H9 (cell line): ENCODE results near the gene VSTM2A. TPM values are rescaled to one million over a fixed set of nuclear protein-coding genes. Genes with fewer than 3 reads are reported as not detected.

Source experiments
- DNase-seq: peaks from one replicate; pipeline ENCODE4 v3.0.0-alpha.2; 2017
- H2AFZ ChIP-seq: one replicate; pipeline ENCODE4 v1.6.1; 2013; ENCODE audit warnings: mild to moderate bottlenecking, low read length, control low read depth, moderate library complexity
- H2AK5ac ChIP-seq: 2 replicates; pipeline ENCODE4 v1.6.1; 2013; ENCODE audit warnings: low read length, control low read depth, mixed read lengths; ENCODE audit not compliant: insufficient read length
- H2BK120ac ChIP-seq: one replicate; pipeline ENCODE4 v1.6.1; 2013; ENCODE audit warnings: low read depth, mild to moderate bottlenecking, low read length, control low read depth, inconsistent platforms; ENCODE audit not compliant: poor library complexity, severe bottlenecking
- H2BK12ac ChIP-seq: 2 replicates; pipeline ENCODE4 v1.6.1; 2013; ENCODE audit warnings: low read length, control low read depth, mixed read lengths, low read depth; ENCODE audit not compliant: insufficient read length
- H2BK15ac ChIP-seq: 2 replicates; pipeline ENCODE4 v1.6.1; 2013; ENCODE audit warnings: low read depth, low read length, control low read depth
- H2BK20ac ChIP-seq: one replicate; pipeline ENCODE4 v1.6.1; 2013; ENCODE audit warnings: low read depth, mild to moderate bottlenecking, low read length, control low read depth, inconsistent platforms; ENCODE audit not compliant: poor library complexity, severe bottlenecking
- H2BK5ac ChIP-seq: 2 replicates; pipeline ENCODE4 v1.6.1; 2013; ENCODE audit warnings: low read length, control low read depth, mixed read lengths; ENCODE audit not compliant: insufficient read length
- H3K14ac ChIP-seq: 2 replicates; pipeline ENCODE4 v1.6.1; 2013; ENCODE audit warnings: low read length, control low read depth; ENCODE audit not compliant: insufficient read depth
- H3K18ac ChIP-seq: 2 replicates; pipeline ENCODE4 v1.6.1; 2013; ENCODE audit warnings: low read depth, mild to moderate bottlenecking, mixed read lengths, low read length, control low read depth; ENCODE audit not compliant: insufficient read length
- H3K23ac ChIP-seq: 2 replicates; pipeline ENCODE4 v1.6.1; 2013; ENCODE audit warnings: low read length, control low read depth, mixed read lengths, low read depth; ENCODE audit not compliant: insufficient read length
- H3K23me2 ChIP-seq: 2 replicates; pipeline ENCODE4 v1.6.1; 2013; ENCODE audit warnings: low read depth, mild to moderate bottlenecking, mixed read lengths, low read length, control low read depth; ENCODE audit not compliant: insufficient read length, poor library complexity, severe bottlenecking
- H3K27ac ChIP-seq: 2 replicates; pipeline ENCODE4 v1.5.1; 2013; ENCODE audit warnings: low read length, control low read depth, mixed read lengths, low read depth; ENCODE audit not compliant: insufficient read length
- H3K27me3 ChIP-seq: 2 replicates; pipeline ENCODE4 v1.6.1; 2013; ENCODE audit warnings: low read length, control low read depth, inconsistent platforms; ENCODE audit not compliant: insufficient read depth
- H3K4ac ChIP-seq: 2 replicates; pipeline ENCODE4 v1.6.1; 2013; ENCODE audit warnings: low read depth, mild to moderate bottlenecking, control low read depth, inconsistent platforms, low read length, moderate library complexity
- H3K4me1 ChIP-seq: 2 replicates; pipeline ENCODE4 v1.6.1; 2013; ENCODE audit warnings: low read length, control low read depth, inconsistent platforms; ENCODE audit not compliant: insufficient read depth
- H3K4me2 ChIP-seq: 2 replicates; pipeline ENCODE4 v1.6.1; 2013; ENCODE audit warnings: low read length, control low read depth, mixed read lengths; ENCODE audit not compliant: insufficient read length, insufficient read depth
- H3K56ac ChIP-seq: 2 replicates; pipeline ENCODE4 v1.6.1; 2013; ENCODE audit warnings: low read depth, mild to moderate bottlenecking, mixed read lengths, low read length, control low read depth; ENCODE audit not compliant: insufficient read length
- H3K79me1 ChIP-seq: 2 replicates; pipeline ENCODE4 v1.6.1; 2013; ENCODE audit warnings: low read depth, mild to moderate bottlenecking, moderate library complexity, low read length, control low read depth, inconsistent platforms; ENCODE audit not compliant: insufficient read depth, poor library complexity, severe bottlenecking
- H3K79me2 ChIP-seq: 2 replicates; pipeline ENCODE4 v1.6.1; 2013; ENCODE audit warnings: low read length, control low read depth, inconsistent platforms; ENCODE audit not compliant: insufficient read depth
- H3K9ac ChIP-seq: 2 replicates; pipeline ENCODE4 v1.6.1; 2013; ENCODE audit warnings: low read length, control low read depth, mixed read lengths; ENCODE audit not compliant: insufficient read length; ENCODE audit errors: extremely low read depth
- H3K9me3 ChIP-seq: one replicate; pipeline ENCODE4 v1.6.1; 2013; ENCODE audit warnings: low read depth, low read length, inconsistent platforms; ENCODE audit not compliant: control insufficient read depth
- H3T11ph ChIP-seq: one replicate; pipeline ENCODE4 v1.6.1; 2013; ENCODE audit warnings: mild to moderate bottlenecking, low read length, control low read depth, inconsistent platforms
- H4K20me1 ChIP-seq: one replicate; pipeline ENCODE4 v1.6.1; 2013; ENCODE audit not compliant: control insufficient read depth, insufficient read length, insufficient read depth
- H4K5ac ChIP-seq: 2 replicates; pipeline ENCODE4 v1.6.1; 2013; ENCODE audit warnings: low read depth, mild to moderate bottlenecking, mixed read lengths, low read length, control low read depth; ENCODE audit not compliant: insufficient read length
- H4K8ac ChIP-seq: replicated peaks from 2 replicates; pipeline ENCODE4 v1.6.1; 2013; ENCODE audit warnings: low read length, control low read depth, mixed read lengths, low read depth; ENCODE audit not compliant: insufficient read length
- H4K91ac ChIP-seq: 2 replicates; pipeline ENCODE4 v1.6.1; 2013; ENCODE audit warnings: low read depth, mild to moderate bottlenecking, moderate library complexity, mixed read lengths, low read length, control low read depth; ENCODE audit not compliant: insufficient read length
- H3K27ac Mint-ChIP-seq, 3 experiments: 2 replicates in 2 of 3; 3 replicates in 1 of 3; pipeline ENCODE4 v1.8.0; 2020 to 2021; ENCODE audit warnings: mixed read lengths in 3 of 3, mild to moderate bottlenecking in 1 of 3, moderate library complexity in 1 of 3
- H3K27me3 Mint-ChIP-seq: 2 replicates; pipeline ENCODE4 v1.8.0; 2021; ENCODE audit warnings: low read depth, mild to moderate bottlenecking, moderate library complexity, mixed read lengths
- H3K36me3 Mint-ChIP-seq, 3 experiments: 2 replicates in 2 of 3; 3 replicates in 1 of 3; pipeline ENCODE4 v1.8.0; 2020 to 2021; ENCODE audit warnings: low read depth in 3 of 3, mixed read lengths in 3 of 3; ENCODE audit not compliant: insufficient read depth in 1 of 3
- H3K4me1 Mint-ChIP-seq, 2 experiments: 2 replicates each; pipeline ENCODE4 v1.8.0; 2020; ENCODE audit warnings: mixed read lengths in 2 of 2
- H3K4me3 Mint-ChIP-seq, 2 experiments: 2 replicates in 1 of 2; 3 replicates in 1 of 2; pipeline ENCODE4 v1.8.0; 2020 to 2021; ENCODE audit warnings: mild to moderate bottlenecking in 2 of 2, mixed read lengths in 2 of 2, moderate library complexity in 1 of 2
- H3K9me3 Mint-ChIP-seq, 2 experiments: 2 replicates in 1 of 2; 3 replicates in 1 of 2; pipeline ENCODE4 v1.8.0; 2020; ENCODE audit warnings: mild to moderate bottlenecking in 2 of 2, mixed read lengths in 2 of 2, moderate library complexity in 1 of 2
- CTCF ChIP-seq: fragments of 200-600 bp; sonication (generic); conservative IDR thresholded peaks from 3 replicates; pipeline ENCODE4 v1.8.0; 2021; ENCODE audit warnings: antibody characterized with exemption, mild to moderate bottlenecking
- WGBS: extraction: QIAGEN DNeasy Blood & Tissue Kit; methylation state at CpG from one replicate; pipeline ENCODE4 v1.1.7; 2013; ENCODE audit warnings: missing lambda C conversion rate, low lambda C conversion rate, mixed read lengths; ENCODE audit not compliant: insufficient read length; ENCODE audit errors: extremely low coverage; 5-methylcytosine and 5-hydroxymethylcytosine counted together
- total RNA-seq: library from RNA; stranded (reverse); gene quantifications from 2 replicates; pipeline ENCODE4 v1.2.1, GENCODE V29; 2021

The VSTM2A gene
- total RNA-seq, 1 experiment from 2014 or later, result 0.11 TPM

GRCh38 chr7:54581511-54581910 lies 39.3 kb downstream of the VSTM2A start:
- H3K27me3 Mint-ChIP-seq, result no peaks in the 10 kb centered on the region
- Histone ChIP-seq H3K4me1 (no peaks in the 10 kb centered on the region), H3K23me2 (no peaks in the 10 kb centered on the region), H2AFZ (no peak overlapping the region), H3K18ac (no peak overlapping the region), H3K56ac (no peak overlapping the region), H2BK20ac (no peak overlapping the region), H3K27ac (no peak overlapping the region), H2BK120ac (no peak overlapping the region), H3T11ph (no peak overlapping the region), H3K4me2 (no peak overlapping the region), H4K8ac (no peak overlapping the region), H3K4ac (no peak overlapping the region), H3K23ac (no peak overlapping the region), H2BK15ac (no peak overlapping the region), H3K79me2 (no peaks in the 10 kb centered on the region), H2BK12ac (no peak overlapping the region), H3K27me3 (no peaks in the 10 kb centered on the region), H4K91ac (no peak overlapping the region), H4K20me1 (no peaks in the 10 kb centered on the region), H4K5ac (no peak overlapping the region), H3K9ac (no peak overlapping the region), H3K9me3 (no peaks in the 10 kb centered on the region), H3K14ac (no peak overlapping the region), H3K79me1 (no peaks in the 10 kb centered on the region), H2AK5ac (no peak overlapping the region), H2BK5ac (no peak overlapping the region)
- no peaks in the 10 kb centered on the region for H3K36me3 Mint-ChIP-seq
- H3K27ac Mint-ChIP-seq, result no peak overlapping the region
- no peaks in the 10 kb centered on the region for H3K4me1 Mint-ChIP-seq
- no peak for TF ChIP-seq CTCF
- no CpG with 5 or more reads among the region's 2 CpGs for WGBS
- no peak for DNase-seq
- no peaks in the 10 kb centered on the region; a peak in 1 of 5 replicates for H3K9me3 Mint-ChIP-seq
- H3K4me3 Mint-ChIP-seq, result no peak overlapping the region
